K562 (cell line): Measurements from ENCODE around the gene GAS2L1. TPM values are rescaled to one million over a fixed set of nuclear protein-coding genes. Genes with fewer than 3 reads are reported as not detected.

Experiments used
- REST ChIP-seq, 2 experiments: fragments of 450-650 bp; formaldehyde crosslinking in 1 of 2; IDR thresholded peaks; 2 replicates each; pipeline versions ENCODE4 v1.4.0 to v1.6.1; 2014 to 2020; ENCODE audit warnings: mild to moderate bottlenecking in 2 of 2, borderline replicate concordance in 1 of 2, low read depth in 1 of 2
- ZBTB26 ChIP-seq: fragments of 450-650 bp; formaldehyde crosslinking; IDR thresholded peaks from 2 replicates; pipeline ENCODE4 v1.4.0; 2022; ENCODE audit warnings: missing genetic modification characterization
- ZNF740 ChIP-seq, 3 experiments: fragments of 200-800 bp in 1 of 3; sonication (Bioruptor generic) in 1 of 3; sonication (generic) in 1 of 3; formaldehyde crosslinking in 1 of 3; IDR thresholded peaks; 2 replicates each; pipeline versions ENCODE4 v1.6.1 to v1.8.0; 2016 to 2022; ENCODE audit warnings: mild to moderate bottlenecking in 2 of 3, missing compliant biosample characterization in 2 of 3, missing genetic modification characterization in 2 of 3, missing genetic modification reagents in 1 of 3
- polyA plus RNA-seq, 8 experiments: library from polyadenylated mRNA; depleted of rRNA in 4 of 8; stranded (reverse) in 5 of 8; unstranded in 3 of 8; fragments of >200 nt; fragmentation: Nextera tagmentation in 2 of 8; fragmentation: Illumina TruSeq in 1 of 8; extraction: Ambion mirVana in 2 of 8; extraction: Trizol in 1 of 8; gene quantifications; 2 replicates each; pipeline versions ENCODE4 v1.2.1 to v1.2.3, GENCODE V29; 2011 to 2014; ENCODE audit warnings: inconsistent platforms in 1 of 8, missing spikeins in 1 of 8
- total RNA-seq, 7 experiments: library from RNA; depleted of rRNA in 6 of 7; stranded (reverse); fragments of >200 nt in 6 of 7; fragmentation: Illumina TruSeq in 2 of 7; extraction: Trizol in 2 of 7; gene quantifications; 2 replicates each; pipeline versions ENCODE4 v1.2.1 to v1.2.3, GENCODE V29; 2011 to 2021; ENCODE audit warnings: low replicate concordance in 1 of 7

GAS2L1 gene
- total and polyA plus RNA-seq, 9 of the 15 experiments (the other 6 are each of a cell fraction or from before 2014, with no cell fraction given) = 0.56 to 19.7 (median 3.2) TPM

GRCh38 chr22:29325356-29325755 lies 18.9 kb downstream of the GAS2L1 start (continued):
- no peak for TF ChIP-seq ZBTB26 (CRISPR knock-in tag)
- no peak for TF ChIP-seq ZNF740 (CRISPR knock-in tag; IDR thresholded peaks at IDR 0.05)
- TF ChIP-seq ZNF740 (tag; IDR thresholded peaks at IDR 0.05) = no peak
- TF ChIP-seq REST (IDR thresholded peaks at IDR 0.05; ENCODE audit: borderline replicate concordance) = no peak
- TF ChIP-seq REST (CRISPR knock-in tag; IDR thresholded peaks at IDR 0.05; ENCODE audit: low read depth) = no peak
- TF ChIP-seq, all 486 proteins: peak for 0
